Stimulated activated CD8-positive, alpha-beta memory T cell treated with anti-CD3 and anti-CD28 coated beads, Interleukin-2, amount 100 ng/mL, for 1 hour (primary cell): ENCODE results near the gene UBE2E3.
"Not testable (repeated sequence)": the region's sequence is repeated elsewhere in the genome, so short reads cannot be mapped to it uniquely, and the experiment has no call there.

Experiments
- DNase-seq, 2 donors: peaks; one replicate each; pipeline ENCODE4 v3.0.0-alpha.2; 2020; ENCODE audit warnings: low read depth in 2 of 2

UBE2E3 gene

DNA sequence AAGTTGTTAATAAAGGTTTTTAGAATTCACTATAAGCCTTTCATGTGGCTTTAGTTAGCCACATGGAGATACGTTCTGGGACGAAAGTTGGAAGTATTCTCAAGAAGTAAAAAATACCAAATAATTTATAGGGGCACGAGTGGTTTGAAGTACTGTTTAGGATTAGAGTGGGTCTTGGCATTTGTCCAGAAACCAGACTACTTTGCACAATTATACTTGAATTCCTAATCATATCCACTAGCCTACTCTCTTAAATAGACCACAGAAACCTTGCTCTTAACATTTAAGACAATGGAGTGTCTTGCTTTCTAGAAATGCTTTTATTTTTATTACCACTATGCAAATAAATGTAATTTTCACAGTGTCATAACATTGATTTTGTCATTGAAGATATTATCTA is 44.6 kb downstream of the UBE2E3 start:
- DNase-seq: no peak

DNA sequence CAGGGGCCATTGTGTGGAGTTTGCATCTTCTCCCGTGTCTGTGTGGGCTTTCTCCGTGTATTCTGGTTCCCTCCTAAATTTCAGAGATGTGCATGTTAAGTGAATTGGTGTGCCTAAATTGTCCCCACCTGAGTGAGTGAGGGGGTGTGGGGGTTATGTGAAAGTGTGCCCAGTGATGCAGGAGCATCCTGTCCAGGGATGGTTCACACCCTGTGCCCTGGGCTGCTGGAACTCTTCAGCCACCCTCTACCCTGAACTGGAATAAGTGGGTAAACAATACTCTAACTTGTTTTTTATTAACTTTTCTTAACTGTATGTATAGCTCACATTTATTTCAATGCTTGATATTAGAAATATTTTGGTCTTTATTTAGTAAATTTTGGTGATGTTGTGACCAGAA is 56.0 kb downstream of the UBE2E3 start:
- no peak for DNase-seq

DNA sequence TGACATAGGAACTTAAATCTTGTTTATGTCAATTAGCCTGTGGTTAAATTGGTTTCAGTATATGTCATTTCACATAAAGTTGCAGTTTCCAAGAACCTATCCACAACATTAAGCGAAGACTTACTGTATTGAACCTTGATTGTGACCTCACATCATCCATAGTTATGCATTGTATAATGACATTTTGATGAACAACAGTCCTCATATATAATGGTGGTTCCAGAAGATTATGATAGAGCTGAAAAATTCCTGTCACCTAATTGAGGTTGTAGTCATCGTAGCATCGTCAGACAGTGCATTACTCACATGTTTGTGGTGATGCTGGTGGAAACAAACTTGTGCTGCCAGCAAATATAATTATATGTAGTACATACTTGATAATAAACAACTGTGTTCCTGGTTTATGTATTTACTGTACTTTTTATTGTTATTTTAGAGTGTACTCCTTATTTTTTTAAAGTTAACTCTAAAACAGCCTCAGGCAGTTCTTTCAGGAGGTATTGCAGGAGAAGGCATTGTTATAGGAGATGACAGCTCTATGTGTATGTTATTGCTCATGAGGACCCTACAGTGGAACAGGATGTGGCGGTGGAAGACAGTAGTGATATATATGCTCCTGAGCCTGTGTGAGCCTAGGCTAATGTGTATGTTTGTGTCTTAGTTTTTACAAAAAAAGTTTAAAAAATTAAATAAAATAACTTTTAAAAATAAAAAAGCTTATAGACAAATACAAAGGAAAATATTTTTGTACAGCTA is 56.6 kb downstream of the UBE2E3 start:
- no peak for DNase-seq

DNA sequence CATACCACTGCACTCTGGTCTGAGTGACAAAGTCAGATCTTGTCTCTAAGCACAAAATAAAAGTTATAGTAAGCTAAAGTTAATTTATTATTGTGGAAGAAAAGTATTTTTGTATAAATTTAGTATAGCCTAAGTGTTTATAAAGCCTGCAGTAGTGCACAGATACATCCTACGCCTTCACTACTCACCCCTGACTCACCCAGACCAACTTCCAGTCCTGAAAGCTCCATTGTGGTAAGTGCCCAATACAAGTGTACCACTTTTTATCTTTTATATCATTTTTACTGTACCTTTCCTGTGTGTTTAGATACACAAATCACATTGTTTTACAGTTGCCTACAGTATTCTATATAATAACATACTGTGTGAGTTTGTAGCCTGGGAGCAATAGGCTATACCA is 57.5 kb downstream of the UBE2E3 start:
- no peak for DNase-seq

DNA sequence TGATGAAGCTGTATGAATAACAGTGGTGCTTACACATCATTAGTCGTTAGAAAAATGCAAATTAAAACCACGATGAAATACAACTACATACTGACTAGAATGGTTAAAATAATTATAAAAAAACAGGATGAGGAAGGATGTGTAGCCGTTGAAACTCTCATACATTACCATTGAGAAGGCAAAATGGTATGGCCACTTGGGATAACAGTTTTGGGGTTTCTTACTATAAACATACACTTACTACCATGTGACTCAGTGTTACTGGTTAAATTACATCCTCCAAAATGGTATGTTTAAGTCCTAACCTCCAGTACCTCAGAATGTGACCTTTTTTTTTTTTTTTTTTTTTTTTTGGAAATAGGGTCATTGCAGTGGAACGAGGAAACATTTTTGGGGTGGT is 58.4 kb downstream of the UBE2E3 start:
- DNase-seq: no peak

DNA sequence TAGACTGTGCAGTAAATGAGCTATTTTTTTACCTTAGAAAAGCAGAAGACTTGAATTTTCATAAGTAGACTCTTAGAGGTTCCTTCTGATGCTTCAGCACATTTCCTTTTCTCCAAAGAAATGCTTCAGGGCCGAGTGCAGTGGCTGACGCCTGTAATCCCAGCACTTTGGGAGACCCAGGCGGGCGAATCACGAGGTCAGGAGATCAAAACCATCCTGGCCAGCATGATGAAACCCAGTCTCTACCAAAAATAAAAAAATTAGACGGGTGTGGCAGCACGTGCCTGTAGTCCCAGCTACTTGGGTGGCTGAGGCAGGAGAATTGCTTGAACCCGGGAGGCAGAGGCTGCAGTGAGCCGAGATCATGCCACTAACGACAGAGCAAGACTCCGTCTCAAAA is 60.4 kb downstream of the UBE2E3 start:
- not testable (repeated sequence) for DNase-seq

DNA sequence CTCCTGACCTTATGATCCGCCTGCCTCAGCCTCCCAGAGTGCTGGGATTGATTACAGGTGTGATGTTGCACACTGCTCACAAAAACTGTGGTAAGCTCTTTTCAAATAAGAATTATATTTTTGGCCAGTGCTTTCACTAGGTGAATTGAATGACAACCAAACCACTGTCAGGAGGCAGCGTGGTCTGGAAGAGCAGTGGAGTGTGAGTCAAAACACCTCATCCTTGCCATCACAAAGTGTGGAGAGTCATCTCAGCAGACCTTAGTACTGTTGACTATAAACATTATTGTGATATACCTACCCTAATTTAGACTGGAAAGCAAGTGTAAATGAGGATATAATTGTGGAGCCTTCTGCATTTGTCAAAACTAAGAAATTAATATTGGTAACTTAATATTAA is 61.3 kb downstream of the UBE2E3 start:
- DNase-seq: no peak

DNA sequence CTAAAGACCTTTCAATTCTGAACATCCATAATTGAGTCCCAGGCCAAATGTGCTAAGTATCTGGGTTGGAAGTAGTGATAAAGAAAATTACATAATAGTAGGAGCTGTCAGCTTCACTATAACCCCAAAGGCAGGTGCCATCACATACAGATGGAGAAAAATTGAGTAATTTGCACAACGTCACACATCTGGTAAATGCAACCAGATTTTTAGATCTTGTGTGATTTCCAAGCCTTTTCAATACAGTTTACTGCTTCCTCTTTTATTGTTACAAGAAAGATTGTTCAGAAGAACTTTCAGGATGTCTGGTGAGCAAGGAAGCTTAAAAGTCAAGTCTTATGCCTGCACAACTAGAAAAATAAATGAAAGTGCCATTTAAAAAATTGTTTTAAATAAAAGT is 62.3 kb downstream of the UBE2E3 start:
- DNase-seq: no peak

DNA sequence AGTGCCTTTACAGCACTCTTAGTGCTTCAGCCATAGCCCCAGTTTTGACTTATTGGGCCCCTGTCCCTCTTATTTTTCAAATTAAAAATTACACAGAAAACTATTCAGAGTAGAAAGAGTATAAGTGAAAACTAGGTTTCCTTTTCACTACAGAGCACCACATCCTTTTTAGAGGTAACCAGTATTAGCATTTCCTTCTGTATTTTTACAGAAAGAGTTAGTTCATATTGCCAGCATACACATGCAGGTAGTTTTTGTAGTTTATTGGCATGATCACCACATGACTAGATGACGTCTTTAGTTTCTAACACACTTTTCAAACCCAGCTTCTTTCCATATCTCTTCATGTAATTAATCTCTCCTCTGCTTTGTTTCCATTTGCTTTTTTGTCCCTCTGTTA is 66.4 kb downstream of the UBE2E3 start:
- DNase-seq: no peak

DNA sequence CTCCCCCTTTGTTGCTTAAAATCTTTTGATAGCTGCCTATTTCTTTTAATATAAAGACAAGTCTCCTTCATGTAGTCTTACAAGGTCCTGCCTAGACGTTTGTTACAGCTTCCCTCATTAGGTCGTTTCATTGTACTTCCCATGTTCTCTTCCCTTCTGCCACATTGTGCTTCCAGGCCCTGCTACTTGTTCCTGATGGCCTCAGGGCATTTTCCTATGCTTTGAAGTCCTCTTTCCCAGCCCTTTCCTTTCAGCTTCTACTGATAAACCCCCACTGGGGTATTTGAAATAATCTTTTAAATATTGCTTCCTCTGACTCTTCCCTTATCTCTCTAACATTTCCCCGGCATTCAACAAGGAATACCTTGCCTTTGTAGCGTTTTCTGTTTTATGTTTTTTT is 67.4 kb downstream of the UBE2E3 start:
- no peak for DNase-seq

DNA sequence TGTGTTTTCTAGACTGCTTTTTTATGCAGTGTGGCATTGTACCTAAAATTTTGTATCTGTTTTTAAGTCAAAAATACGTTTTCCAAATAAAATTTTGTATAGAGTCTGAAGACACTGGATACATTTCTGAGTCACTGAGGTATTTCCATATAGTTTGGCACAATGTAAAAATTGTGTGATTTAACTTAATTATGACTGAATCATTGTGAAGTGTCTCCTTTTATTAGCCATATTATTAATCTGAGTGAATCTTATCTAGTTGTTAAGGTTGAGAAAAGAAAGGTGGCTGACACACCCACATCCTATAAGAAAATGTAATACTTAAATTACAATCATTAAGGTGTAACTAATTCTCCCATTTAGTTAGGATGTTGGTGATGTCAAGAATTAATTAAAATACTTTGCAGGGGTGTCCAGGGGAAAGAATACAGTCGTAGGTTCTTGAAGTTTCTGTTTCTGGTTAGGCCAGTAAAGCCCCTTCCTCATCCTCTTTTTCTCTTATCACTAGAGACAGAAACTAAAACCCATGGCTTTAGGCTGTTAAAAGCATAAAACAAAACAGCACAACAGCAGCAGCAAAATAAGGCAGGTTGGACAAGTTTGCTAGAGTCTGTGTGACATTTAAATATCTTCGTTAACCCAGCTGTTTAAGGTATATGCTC is 71.6 kb downstream of the UBE2E3 start:
- no peak for DNase-seq

DNA sequence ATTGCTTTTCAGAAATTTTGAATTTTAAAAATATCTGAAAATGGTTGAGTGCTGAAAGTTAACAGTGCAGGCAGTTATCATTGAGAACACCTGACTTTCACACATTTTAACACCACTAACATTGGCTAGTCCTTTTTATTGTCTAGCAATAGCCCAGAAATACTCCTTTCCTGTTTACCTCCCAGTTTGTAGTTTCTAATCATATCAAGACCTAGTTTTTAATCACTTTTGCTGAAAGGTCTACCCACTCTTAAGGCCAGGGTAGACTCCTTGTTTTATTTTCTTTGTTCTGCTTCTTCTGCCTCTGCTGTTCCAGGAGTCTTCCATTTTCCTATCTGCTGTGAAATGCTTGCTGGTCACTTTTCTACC is 72.1 kb downstream of the UBE2E3 start:
- DNase-seq: no peak

DNA sequence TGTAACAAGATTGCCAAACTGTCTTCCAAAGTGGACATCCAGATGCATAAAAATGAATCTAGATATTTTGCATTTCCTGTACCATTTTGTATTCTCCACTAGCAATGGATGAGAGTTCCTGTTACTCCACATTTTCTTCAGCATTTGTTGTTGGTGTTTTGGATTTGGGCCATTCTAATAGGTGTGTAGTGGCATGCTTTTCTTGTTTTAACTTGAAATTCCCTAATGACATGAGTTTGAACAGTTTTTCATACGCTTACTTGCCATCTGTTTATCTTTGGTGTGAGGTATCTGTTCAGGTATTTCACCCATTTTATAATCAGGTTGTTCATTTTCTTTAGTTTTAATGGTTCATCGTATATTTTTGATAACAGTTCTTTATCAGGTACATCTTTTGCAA is 73.9 kb downstream of the UBE2E3 start:
- no peak for DNase-seq

DNA sequence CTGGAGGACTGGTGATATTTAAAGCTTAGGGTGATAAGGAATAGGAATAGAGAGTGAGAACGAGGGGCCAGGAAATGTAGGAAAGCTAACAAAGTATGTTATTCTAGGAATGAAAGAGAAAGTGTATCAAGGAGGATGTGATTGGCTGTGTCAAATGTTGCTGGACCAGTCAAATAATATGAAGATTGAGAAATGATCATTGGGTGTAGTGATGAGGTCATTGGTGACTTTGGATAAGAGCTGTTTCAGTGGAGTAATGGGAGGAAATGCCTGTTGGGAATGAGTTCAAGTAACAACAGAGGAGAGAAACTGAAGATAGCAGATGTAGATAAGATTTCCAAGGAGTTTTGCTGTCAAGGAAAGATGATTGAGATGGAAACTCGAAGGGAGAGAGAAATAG is 74.4 kb downstream of the UBE2E3 start:
- DNase-seq: no peak

DNA sequence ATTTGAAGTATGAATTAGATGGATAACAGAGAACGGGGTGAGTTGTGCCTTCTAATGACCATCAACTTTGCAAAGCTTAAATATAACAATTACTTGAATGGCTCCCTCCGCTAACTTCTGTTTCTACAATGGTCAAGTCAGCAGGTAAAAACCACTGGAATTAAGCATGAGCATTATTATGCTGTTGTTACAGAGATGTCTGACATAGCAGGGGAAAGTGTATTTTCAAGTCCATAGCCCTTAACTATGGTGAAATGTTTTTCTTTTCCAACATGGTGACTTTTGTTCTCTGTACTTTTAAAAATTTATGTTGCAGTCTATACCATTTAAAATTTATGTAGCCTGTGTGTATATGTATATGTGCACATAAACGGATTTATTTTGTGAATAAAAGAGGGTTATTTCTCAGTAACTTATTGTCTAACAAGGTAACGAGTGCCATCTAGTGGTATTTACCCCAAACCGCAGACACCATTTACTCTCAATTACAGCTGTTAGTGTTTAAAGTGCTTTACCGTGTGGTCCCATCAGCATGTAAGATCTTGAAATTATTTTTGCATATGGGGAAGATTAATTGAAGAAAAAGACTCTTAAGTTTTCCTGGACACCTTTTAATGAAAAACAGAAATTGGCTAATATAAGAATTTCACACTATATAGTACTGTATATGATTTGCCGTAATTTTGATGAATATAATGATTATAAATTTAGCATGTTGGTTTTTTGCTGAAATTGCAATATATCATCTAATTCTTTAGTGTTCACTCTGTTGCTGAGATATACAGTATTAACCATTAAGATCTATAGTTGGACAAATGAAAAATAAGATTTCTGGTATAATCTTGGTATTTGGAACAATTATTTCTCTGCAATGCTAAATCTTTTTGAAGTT is 78.2 kb downstream of the UBE2E3 start:
- peak in 1 of 2 donors; percentile 4 for DNase-seq

DNA sequence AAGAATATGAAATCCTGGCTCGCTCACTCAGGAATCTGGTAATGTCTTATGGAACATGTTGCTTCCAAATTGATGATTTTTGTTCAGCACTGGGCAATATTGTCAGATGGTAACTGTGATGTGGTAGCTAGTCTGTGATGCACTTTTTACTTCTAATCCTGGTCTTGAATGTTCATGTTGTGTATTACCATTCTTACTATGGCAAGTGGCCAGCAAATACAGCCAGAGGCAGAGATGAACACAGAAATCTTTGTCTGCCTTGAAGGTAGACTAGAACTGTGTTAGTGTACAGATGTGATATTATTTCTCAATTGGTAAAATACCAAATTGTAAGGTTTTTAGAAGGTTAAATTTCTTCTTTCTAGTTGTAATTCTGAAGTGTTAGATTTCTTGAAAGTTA is 83.3 kb downstream of the UBE2E3 start:
- no peak for DNase-seq

DNA sequence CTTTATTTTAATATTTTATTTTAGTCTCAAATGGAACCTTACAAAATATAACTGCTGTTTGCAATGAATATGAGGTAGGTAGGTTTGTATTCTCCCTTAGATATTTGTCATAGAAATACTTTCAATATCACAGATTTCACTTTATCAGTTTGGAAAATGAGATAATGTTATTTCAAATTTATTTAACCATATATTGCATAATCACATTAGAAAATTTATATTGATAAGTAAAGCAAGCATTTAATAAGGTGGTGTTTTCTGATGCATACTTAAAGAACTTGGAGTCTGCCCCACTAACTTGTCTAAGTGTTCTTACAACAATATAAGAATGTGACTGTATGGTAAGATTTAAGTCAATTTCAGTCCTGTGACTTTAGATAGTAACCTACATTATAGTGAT is 85.1 kb downstream of the UBE2E3 start:
- no peak for DNase-seq

DNA sequence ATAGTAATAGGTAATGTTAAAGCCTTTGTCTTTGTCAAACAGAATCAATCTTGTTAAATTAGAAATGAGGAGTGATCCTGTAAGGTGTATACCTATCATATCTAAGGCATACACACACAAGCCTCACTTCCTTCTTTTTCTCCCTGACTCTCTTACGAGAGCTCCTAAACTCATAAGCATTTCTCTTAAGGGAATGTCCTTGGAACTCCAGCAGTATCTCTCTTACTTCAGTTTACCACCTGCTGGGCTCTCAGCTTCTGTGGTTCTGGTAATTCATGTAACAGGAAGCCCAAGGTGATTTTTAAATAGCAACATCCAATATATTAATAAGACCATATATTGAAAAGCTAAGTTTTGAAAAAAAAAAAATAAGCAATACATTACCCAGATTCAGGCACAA is 85.9 kb downstream of the UBE2E3 start:
- no peak for DNase-seq

DNA sequence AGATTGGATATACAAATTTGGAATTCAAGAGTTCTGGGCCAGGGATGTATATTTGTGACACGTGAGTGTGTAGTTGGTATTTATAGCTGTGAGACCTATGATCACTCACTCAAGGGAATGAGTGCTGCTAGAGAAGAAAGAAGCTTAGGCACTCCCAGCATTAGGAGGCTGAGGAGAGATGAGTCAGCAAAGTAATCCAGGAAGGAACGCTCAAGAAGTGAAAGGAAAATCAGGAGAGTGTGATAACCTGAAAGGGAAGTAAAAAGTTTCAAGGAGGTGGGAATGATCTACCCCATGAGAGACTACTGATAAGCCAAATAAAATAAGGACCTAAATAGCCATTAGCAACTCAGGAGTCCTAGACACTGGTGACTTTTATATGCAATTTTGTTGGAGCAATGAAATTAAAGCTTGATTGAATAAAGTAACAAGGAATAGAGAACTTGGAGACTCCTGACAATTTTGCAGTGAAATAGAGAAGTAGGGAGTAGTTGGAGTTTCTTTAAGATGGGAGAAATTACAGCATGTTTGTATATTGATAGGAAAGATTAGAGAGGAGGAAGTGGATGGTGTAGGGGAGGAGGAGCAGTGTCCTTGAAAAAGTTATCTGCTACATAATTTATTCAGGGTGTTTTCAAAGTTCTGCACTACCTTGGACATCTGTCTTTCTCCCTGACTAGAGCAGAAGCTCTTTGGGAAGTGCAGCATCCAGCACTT is 89.9 kb downstream of the UBE2E3 start:
- DNase-seq: no peak

DNA sequence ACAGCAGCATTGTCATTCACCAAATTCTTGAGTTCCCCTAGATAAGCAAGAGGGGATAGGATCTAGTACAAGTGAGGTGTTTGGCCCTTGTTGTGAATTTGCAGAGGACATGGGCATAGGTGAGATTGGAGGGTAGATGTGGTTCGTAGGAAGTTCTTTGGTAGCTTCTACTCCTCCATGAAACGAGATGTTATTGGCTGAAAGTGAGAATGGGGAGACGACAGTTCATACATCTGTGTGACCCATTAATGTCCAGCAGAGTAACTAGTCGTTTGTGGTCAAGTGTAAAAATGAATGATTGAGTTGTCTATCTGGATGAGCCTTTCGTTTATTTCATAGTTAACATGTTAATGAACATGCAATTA is 90.4 kb downstream of the UBE2E3 start:
- DNase-seq: no peak

DNA sequence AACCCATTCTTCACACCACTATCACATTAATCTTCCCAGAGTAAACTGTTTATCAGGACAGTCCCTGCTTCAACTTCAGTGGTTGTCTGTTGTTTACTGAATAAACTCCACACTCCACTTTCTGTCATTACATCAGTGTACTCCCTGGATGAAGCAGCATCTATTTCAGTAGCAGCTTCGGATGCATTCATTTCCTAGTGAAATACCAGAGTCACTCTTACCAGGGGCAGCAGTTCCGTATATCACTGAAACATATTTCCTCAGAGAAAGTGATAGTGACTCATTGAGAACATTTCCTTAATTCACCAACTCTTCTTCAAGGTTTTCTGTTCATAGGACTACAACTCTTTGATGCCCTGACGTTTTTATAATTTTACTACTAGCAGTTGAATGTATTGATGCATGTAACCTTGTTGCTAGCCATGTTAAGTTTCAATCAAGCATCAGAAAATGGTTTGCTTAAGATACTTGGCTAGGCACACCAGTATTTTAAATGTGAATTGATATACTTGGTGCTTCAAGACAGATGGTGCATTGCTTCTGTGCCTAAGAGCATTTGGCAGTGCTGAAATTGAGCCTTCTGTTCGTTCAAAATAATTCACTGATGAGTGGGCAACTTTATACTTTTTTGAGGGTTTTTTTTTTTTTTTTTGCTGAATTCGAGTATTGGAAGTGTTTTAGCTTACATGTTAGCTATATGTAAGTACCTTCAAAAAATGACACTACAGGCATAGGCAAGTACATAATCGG is 92.3 kb downstream of the UBE2E3 start:
- no peak for DNase-seq
